ENCODE data around the gene PLXNA4. TPM values are rescaled to one million over a fixed set of nuclear protein-coding genes. Genes with fewer than 3 reads are reported as not detected.

PLXNA4 gene
- total and polyA plus RNA-seq, 3 donors from 2014 or later = 3.4 to 5.5 (median 3.8) TPM

GRCh38 chr7:132286836-132287235 is 289.4 kb downstream of the PLXNA4 start:
- 80 to 82% methylated on average over 5 of the region's 5 CpGs for WGBS, 2 donors
- Histone ChIP-seq H3K36me3 (ENCODE audit: low read depth, missing control alignments) (no peaks in the 10 kb centered on the region), H3K27me3 (no peaks in the 10 kb centered on the region), H3K27ac (no peak overlapping the region), H3K9me3 (no peaks in the 10 kb centered on the region), H3K4me1 (no peaks in the 10 kb centered on the region), H3K4me3 (no peak overlapping the region)
- DNase-seq = no peak
- TF ChIP-seq POLR2A (IDR thresholded peaks at IDR 0.05) = no peak
- no peak for TF ChIP-seq CTCF (IDR thresholded peaks at IDR 0.05)
- intact Hi-C loops (cut with DNase I; ENCODE audit: low total_unique reads) = no loop called here

GRCh38 chr7:132280335-132280734 is 295.9 kb downstream of the PLXNA4 start:
- H3K4me3 ChIP-seq = no peak overlapping the region
- H3K9me3 ChIP-seq = no peaks in the 10 kb centered on the region
- 68 to 72% methylated on average over 2 of the region's 2 CpGs for WGBS, 2 donors
- intact Hi-C loops (cut with DNase I; ENCODE audit: low total_unique reads) = no loop called here
- H3K27me3 ChIP-seq = no peaks in the 10 kb centered on the region
- TF ChIP-seq CTCF (IDR thresholded peaks at IDR 0.05) (no peak), POLR2A (IDR thresholded peaks at IDR 0.05) (no peak)
- H3K27ac ChIP-seq = no peak overlapping the region
- H3K4me1 ChIP-seq = no peaks in the 10 kb centered on the region
- no peak for DNase-seq
- H3K36me3 ChIP-seq (ENCODE audit: low read depth, missing control alignments) = no peaks in the 10 kb centered on the region

GRCh38 chr7:132279718-132280117 is 296.6 kb downstream of the PLXNA4 start:
- TF ChIP-seq CTCF (IDR thresholded peaks at IDR 0.05) = no peak
- no peak for TF ChIP-seq POLR2A (IDR thresholded peaks at IDR 0.05)
- intact Hi-C loops (cut with DNase I; ENCODE audit: low total_unique reads) = no loop called here
- Histone ChIP-seq H3K27me3 (no peaks in the 10 kb centered on the region), H3K4me1 (no peaks in the 10 kb centered on the region), H3K4me3 (no peak overlapping the region), H3K27ac (no peak overlapping the region), H3K9me3 (no peaks in the 10 kb centered on the region), H3K36me3 (ENCODE audit: low read depth, missing control alignments) (no peaks in the 10 kb centered on the region)
- 94 to 97% methylated on average over 4 of the region's 4 CpGs for WGBS, 2 donors
- DNase-seq = no peak

- Histone ChIP-seq H3K9me3 (no peaks in the 10 kb centered on the region), H3K27me3 (no peaks in the 10 kb centered on the region), H3K36me3 (ENCODE audit: low read depth, missing control alignments) (no peaks in the 10 kb centered on the region), H3K27ac (no peak overlapping the region), H3K4me3 (no peak overlapping the region), H3K4me1 (no peaks in the 10 kb centered on the region)
- intact Hi-C loops (cut with DNase I; ENCODE audit: low total_unique reads) = no loop called here
- no peak for DNase-seq
- WGBS, 2 donors = 65% methylated on average over 3 to 5 of the region's 5 CpGs
- no peak for TF ChIP-seq POLR2A (IDR thresholded peaks at IDR 0.05)
- no peak for TF ChIP-seq CTCF (IDR thresholded peaks at IDR 0.05)
Observed at GRCh38 chr7:132276976-132277725, 299.1 kb downstream of the PLXNA4 start.

- 50 to 73% methylated on average over 3 of the region's 3 CpGs for WGBS, 2 donors
- intact Hi-C loops (cut with DNase I; ENCODE audit: low total_unique reads) = no loop called here
Observed at GRCh38 chr7:132276234-132276630, 300.0 kb downstream of the PLXNA4 start.

More at GRCh38 chr7:132276234-132276630, 300.0 kb downstream of the PLXNA4 start:
- Histone ChIP-seq H3K36me3 (ENCODE audit: low read depth, missing control alignments) (no peaks in the 10 kb centered on the region), H3K27me3 (no peaks in the 10 kb centered on the region), H3K27ac (no peak overlapping the region), H3K9me3 (no peaks in the 10 kb centered on the region), H3K4me3 (no peak overlapping the region), H3K4me1 (no peaks in the 10 kb centered on the region)
- DNase-seq = no peak
- TF ChIP-seq POLR2A (IDR thresholded peaks at IDR 0.05) = no peak
- TF ChIP-seq CTCF (IDR thresholded peaks at IDR 0.05) = no peak
